Cardiac muscle cell (in vitro differentiated cells and primary cell): ENCODE results near the gene CRYBG2. TPM values are rescaled to one million over a fixed set of nuclear protein-coding genes. Genes with fewer than 3 reads are reported as not detected.
A peak's percentile ranks its signal among the peaks of the same experiment; 100 is the strongest.

Experiments used
- DNase-seq, 2 donors: peaks; one replicate each; pipeline versions ENCODE4 v3.0.0 to v3.0.0-alpha.2; 2010 to 2017; ENCODE audit warnings: low read depth in 1 of 2, low spot score in 1 of 2
- H3K27ac ChIP-seq: fragments of 200-600 bp; sonication (generic); 2 replicates; pipeline ENCODE4 v1.5.1; 2016
- H3K27me3 ChIP-seq: fragments of 200-600 bp; sonication (generic); 2 replicates; pipeline ENCODE4 v1.6.0; 2016; ENCODE audit warnings: control low read depth
- H3K36me3 ChIP-seq: fragments of 200-600 bp; sonication (generic); 2 replicates; pipeline ENCODE4 v1.5.1; 2016; ENCODE audit warnings: control low read depth
- H3K4me1 ChIP-seq: fragments of 200-600 bp; sonication (generic); 2 replicates; pipeline ENCODE4 v1.8.1; 2017; ENCODE audit warnings: low read depth, mild to moderate bottlenecking, mixed run types
- H3K4me3 ChIP-seq: fragments of 200-600 bp; sonication (generic); 2 replicates; pipeline ENCODE4 v1.5.1; 2016; ENCODE audit warnings: mild to moderate bottlenecking
- H3K9me3 ChIP-seq: fragments of 200-600 bp; sonication (generic); 2 replicates; pipeline ENCODE4 v1.5.1; 2017; ENCODE audit warnings: low read depth, mild to moderate bottlenecking, control low read depth
- CTCF ChIP-seq: IDR thresholded peaks from 2 replicates; pipeline ENCODE4 v1.5.1; 2012; ENCODE audit warnings: low read depth, mild to moderate bottlenecking, low read length
- polyA plus RNA-seq: library from polyadenylated mRNA; unstranded; fragments of >200 nt; fragmentation: Nextera tagmentation; extraction: Ambion mirVana; gene quantifications from 2 replicates; pipeline ENCODE4 v1.2.1, GENCODE V29; 2016
- total RNA-seq: library from RNA; depleted of rRNA; stranded (reverse); fragments of >200 nt; gene quantifications from 2 replicates; pipeline ENCODE4 v1.2.3, GENCODE V29; 2016

The CRYBG2 gene
- total and polyA plus RNA-seq, 2 experiments from 2014 or later, result 0.06 to 1.7 TPM

- H3K9me3 ChIP-seq, result no peaks in the 10 kb centered on the region
- no peaks in the 10 kb centered on the region for H3K27me3 ChIP-seq
- no peak for DNase-seq
- H3K4me3 ChIP-seq, result peak overlapping the region; percentile 81
- no peaks in the 10 kb centered on the region for H3K36me3 ChIP-seq
- no peak for TF ChIP-seq CTCF
- peak overlapping the region; percentile 3 for H3K27ac ChIP-seq
- H3K4me1 ChIP-seq, result no peaks in the 10 kb centered on the region
Observed at GRCh38 chr1:26305667-26306289, 48.2 kb downstream of the CRYBG2 start.

- H3K9me3 ChIP-seq, result no peaks in the 10 kb centered on the region
- H3K27ac ChIP-seq, result no peak overlapping the region
- H3K4me1 ChIP-seq, result no peaks in the 10 kb centered on the region
- H3K4me3 ChIP-seq, result no peak overlapping the region
- H3K27me3 ChIP-seq, result no peaks in the 10 kb centered on the region
- H3K36me3 ChIP-seq, result no peaks in the 10 kb centered on the region
- peak in 1 of 2 donors; percentile 79 for DNase-seq
- no peak for TF ChIP-seq CTCF
Observed at GRCh38 chr1:26302733-26303405, 51.1 kb downstream of the CRYBG2 start.

- no peak for TF ChIP-seq CTCF
- Histone ChIP-seq H3K27me3 (no peaks in the 10 kb centered on the region), H3K27ac (no peak overlapping the region), H3K36me3 (no peaks in the 10 kb centered on the region), H3K9me3 (no peaks in the 10 kb centered on the region), H3K4me3 (no peak overlapping the region), H3K4me1 (no peaks in the 10 kb centered on the region)
- DNase-seq, result no peak
Observed at GRCh38 chr1:26300578-26301275, 53.2 kb downstream of the CRYBG2 start.

GRCh38 chr1:26297791-26298124 lies 56.2 kb downstream of the CRYBG2 start:
- no peak overlapping the region for H3K27ac ChIP-seq
- DNase-seq, result no peak
- TF ChIP-seq CTCF, result no peak
- no peaks in the 10 kb centered on the region for H3K36me3 ChIP-seq
- H3K9me3 ChIP-seq, result no peaks in the 10 kb centered on the region
- H3K27me3 ChIP-seq, result no peaks in the 10 kb centered on the region
- no peak overlapping the region for H3K4me3 ChIP-seq
- H3K4me1 ChIP-seq, result no peaks in the 10 kb centered on the region

- Histone ChIP-seq H3K36me3 (no peaks in the 10 kb centered on the region), H3K4me1 (no peaks in the 10 kb centered on the region), H3K27ac (no peak overlapping the region), H3K9me3 (no peaks in the 10 kb centered on the region), H3K27me3 (no peaks in the 10 kb centered on the region), H3K4me3 (no peak overlapping the region)
- no peak for DNase-seq
- TF ChIP-seq CTCF, result no peak
Observed at GRCh38 chr1:26297057-26297790, 56.7 kb downstream of the CRYBG2 start.
